Activated naive CD4-positive, alpha-beta T cell treated with anti-CD3 and anti-CD28 coated beads, Interleukin-2, amount 50 U/mL, for 72 hours (primary cell): Measurements from ENCODE around the gene FAM83G. TPM values are rescaled to one million over a fixed set of nuclear protein-coding genes. Genes with fewer than 3 reads are reported as not detected.

Source experiments
- ATAC-seq, 2 donors: fragments of 150-1000 bp; cut with Tn5 transposase; 2 replicates each; pipeline ENCODE4 v1.10.0; 2021; ENCODE audit warnings: mild to moderate bottlenecking in 2 of 2, moderate library complexity in 2 of 2
- DNase-seq, 2 donors: peaks; one replicate each; pipeline ENCODE4 v3.0.0; 2021 to 2022; ENCODE audit warnings: low spot score in 2 of 2
- H3K27ac Mint-ChIP-seq, 2 donors: one replicate each; pipeline ENCODE4 v1.8.0; 2022; ENCODE audit warnings: mild to moderate bottlenecking in 2 of 2, mixed read lengths in 2 of 2
- H3K36me3 Mint-ChIP-seq, 2 donors: one replicate each; pipeline ENCODE4 v1.8.0; 2022; ENCODE audit warnings: mixed read lengths in 2 of 2
- H3K9me3 Mint-ChIP-seq, 2 donors: one replicate each; pipeline ENCODE4 v1.8.0; 2022; ENCODE audit warnings: mixed read lengths in 2 of 2
- total RNA-seq, 2 donors: library from RNA; stranded (reverse); gene quantifications; one replicate each; pipeline ENCODE4 v1.2.3, GENCODE V29; 2022

Gene FAM83G
- total RNA-seq, 2 donors from 2014 or later = 9.4 to 13.7 TPM

DNA sequence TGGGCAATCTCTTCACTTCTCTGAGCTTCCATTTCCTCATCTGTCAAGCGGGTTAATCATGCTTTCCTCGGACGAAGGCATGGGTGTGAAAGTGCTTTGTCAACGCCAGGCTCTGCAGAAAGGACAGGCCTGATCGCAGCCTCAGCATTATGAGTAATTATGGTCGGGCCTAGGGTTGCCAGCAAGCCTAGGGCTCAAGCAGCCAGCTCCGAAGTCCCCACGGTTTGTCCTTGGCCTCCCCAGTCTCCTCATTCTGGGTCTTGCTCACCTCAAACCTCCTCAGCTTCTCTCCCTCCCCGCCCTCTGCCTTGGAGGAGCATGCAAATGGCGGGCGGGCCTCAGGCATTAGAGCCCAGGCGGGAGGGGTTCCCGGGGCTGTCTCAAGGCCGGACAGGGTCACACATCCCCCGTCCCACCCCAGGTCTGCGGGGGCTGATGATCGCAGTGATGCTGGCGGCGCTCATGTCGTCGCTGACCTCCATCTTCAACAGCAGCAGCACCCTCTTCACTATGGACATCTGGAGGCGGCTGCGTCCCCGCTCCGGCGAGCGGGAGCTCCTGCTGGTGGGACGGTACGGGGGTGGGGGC, 10.2 kb upstream of the FAM83G start:
- Mint-ChIP-seq H3K27ac (no peak overlapping the region), H3K9me3 (no peaks in the 10 kb centered on the region), H3K36me3 (no peaks in the 10 kb centered on the region)
- no peak for ATAC-seq
- no peak for DNase-seq

DNA sequence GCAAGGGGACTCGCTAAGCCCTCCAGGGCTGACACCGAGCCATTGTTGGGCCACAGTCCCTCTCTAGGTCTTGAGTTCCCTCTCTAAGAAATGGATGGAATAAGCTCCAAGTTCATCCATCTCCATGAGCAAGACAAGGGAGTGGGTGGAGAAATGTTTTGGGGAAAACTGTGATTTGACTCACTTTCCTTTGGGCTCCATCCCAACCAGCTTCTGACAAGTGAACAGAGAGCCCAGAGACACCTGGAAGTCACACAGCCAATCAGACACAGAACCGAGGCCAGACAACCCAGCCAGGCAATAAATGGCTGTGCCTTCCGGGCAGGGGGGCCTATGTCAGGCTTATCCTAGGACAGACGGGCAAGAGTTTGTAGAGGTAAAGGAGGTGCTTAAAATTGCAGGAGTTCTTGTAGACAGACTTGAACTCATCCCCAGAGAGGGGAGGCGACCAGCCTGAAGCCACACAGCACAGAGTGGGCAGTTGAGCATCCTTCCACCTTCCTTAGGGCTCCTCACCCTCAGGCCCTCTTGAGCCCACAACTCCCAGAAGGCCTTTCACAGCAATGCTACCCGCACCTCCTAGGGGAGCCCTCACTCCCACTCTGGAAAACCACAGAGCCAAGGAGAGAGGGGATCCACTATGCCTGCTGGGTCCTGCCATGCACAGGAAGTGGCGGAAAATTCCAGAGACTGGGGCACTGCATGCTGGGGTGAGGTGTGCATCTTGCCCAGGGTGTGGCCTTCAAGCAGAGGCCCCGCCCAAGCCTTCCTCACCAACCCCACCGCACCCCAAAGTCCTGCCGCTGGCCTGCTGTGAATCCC, 9.5 kb upstream of the FAM83G start:
- no peaks in the 10 kb centered on the region for H3K36me3 Mint-ChIP-seq
- no peak overlapping the region for H3K27ac Mint-ChIP-seq
- ATAC-seq (no peak), DNase-seq (no peak)
- no peaks in the 10 kb centered on the region for H3K9me3 Mint-ChIP-seq

DNA sequence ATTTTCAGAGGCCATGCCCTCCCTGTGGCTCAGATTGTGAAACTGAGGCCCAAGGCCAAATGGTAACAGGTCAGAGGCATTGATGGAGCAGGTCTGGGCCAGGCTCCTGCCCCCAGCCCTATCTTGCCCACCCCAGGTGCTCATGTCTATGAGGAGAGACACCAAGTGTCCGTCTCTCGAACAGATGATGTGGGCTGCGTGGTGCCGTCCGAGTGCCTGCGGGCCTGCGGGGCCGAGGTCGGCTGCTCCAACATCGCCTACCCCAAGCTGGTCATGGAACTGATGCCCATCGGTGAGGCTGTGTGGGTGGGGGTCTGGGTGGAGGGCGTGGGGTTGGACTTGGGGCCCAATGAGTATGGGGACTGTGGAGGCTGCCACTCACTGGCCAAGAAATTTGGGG, 8.7 kb upstream of the FAM83G start:
- DNase-seq (no peak), ATAC-seq (no peak)
- H3K36me3 Mint-ChIP-seq = no peaks in the 10 kb centered on the region
- H3K27ac Mint-ChIP-seq = no peak overlapping the region
- no peaks in the 10 kb centered on the region for H3K9me3 Mint-ChIP-seq

DNA sequence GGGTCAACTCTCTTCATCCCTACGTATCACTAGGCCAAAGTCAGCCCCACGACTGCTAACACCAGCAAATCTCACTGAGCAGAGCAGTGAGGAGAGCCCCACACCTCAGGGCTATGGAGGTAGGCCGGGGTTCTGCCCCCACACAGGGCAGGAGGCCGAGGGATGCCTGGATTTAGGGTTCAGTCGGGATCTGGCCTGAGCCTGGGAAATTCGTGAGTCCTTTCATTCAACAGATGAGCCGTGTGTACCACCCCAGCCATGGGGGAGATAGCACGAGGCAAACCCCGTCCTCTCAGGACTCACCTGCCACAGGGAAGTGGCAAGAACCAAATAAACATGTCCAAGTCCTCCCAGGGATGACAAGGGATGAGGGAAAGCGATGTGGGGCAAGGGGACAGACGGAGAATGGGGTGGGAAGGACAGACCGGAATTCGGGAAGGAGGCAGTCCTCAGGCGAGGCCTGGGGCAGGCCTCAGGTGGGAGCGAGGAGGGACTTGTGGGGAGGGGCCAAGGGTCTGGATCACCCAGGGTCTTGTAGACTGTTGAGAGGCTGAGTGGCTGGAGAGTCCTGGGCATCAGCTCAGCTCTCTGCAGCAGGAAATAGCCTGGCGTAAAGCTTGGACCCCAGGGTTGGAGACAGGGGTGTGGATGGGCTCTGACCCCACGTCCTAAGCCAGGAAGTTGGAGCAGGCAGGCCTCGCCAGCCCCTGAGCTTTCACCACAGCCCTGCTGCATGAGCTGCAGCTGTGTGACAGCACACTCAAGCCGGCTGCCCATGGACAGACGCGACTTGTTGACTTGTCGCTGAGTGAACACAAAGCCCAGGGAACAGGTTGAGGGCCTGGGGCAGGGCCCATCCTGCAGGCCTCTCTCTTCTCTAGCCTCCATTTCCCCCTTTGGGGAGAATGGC, 7.9 kb upstream of the FAM83G start:
- DNase-seq (no peak), ATAC-seq (no peak)
- Mint-ChIP-seq H3K36me3 (no peaks in the 10 kb centered on the region), H3K27ac (peak overlapping the region in 1 of 2 donors; percentile 11), H3K9me3 (no peaks in the 10 kb centered on the region)

DNA sequence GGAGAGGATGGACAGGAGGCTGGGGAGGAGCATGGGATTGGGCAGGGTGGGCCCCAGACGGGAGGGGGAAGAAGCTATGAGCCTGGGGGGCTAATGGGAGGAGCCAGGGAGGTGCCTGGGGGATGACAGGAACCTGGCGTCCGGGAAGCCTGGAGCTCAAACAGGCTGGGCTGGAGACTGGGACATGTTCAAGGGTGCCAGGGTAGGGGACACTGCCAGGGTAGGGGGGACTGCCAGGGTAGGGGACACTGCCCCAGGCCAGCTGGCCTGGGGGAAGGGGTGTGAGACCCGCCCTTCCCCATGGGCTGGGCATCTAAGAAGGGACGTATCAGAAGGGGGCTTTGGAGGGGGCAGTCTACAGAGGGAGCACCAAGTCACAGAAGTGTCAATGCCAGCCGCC, 7.0 kb upstream of the FAM83G start:
- no peak for DNase-seq
- ATAC-seq = no peak
- Mint-ChIP-seq H3K27ac (peak overlapping the region in 1 of 2 donors; percentile 38), H3K36me3 (no peaks in the 10 kb centered on the region), H3K9me3 (no peaks in the 10 kb centered on the region)

DNA sequence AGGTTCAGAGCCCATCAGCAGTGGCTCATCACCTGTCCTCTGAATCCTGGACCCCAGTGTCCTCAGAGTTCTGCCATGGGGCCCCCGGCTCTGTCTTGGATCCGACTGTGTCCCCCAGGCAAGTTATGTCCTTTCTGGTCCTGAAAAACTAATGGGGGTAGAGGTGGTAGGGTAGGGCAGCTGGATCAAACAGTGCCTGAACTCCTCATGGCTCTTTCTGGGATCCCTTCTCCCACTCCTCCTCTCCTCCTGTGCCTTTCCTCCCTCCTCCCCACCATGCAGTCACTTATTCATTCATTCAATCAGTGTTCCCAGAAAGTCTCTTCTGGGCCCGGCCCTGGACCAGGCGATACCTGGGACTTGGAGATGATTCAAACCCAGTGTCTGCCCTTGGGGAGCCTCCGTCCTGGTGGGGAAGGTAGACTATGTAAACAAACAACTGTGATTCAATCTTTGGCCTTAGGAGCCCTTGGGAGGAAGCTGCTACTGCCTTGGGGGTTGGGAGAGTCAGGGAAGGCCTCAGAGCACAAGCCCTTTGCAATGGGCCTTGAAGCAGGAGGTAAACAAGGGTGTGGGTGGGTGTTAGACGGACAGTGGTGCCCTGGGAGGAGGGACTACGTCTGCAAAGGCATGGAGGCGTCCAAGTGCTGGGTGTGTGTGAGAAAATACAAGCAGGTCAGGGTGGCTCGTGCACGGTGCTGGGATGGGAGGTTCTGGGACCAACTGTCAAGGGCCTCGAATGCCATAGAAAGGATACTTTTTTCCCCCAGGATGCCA, 6.4 kb upstream of the FAM83G start:
- DNase-seq = no peak
- H3K27ac Mint-ChIP-seq = peak overlapping the region in 1 of 2 donors; percentile 38
- H3K36me3 Mint-ChIP-seq = no peaks in the 10 kb centered on the region
- ATAC-seq = no peak
- H3K9me3 Mint-ChIP-seq = no peaks in the 10 kb centered on the region

DNA sequence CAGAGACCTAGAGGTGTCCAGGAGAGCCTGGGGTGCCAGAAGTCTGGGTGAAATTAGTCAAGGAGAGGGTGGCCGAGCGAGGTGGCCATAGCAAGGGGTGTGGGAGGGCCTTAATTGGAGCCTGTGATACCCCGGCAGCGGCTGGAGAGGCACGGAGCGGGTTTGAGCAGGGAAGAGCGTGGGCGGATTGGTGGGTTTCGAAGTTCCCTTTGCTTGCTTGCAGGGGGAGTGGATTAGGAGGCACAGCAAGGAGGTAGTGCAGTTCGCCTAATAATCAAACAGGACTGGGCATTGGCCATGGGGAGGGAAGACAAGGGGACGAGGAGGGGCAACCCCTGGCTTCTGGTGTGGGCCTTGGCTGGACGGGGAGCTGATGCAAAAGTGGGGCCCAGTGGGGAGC, 5.4 kb upstream of the FAM83G start:
- no peak for ATAC-seq
- Mint-ChIP-seq H3K9me3 (no peaks in the 10 kb centered on the region), H3K27ac (no peak overlapping the region), H3K36me3 (no peaks in the 10 kb centered on the region)
- no peak for DNase-seq

DNA sequence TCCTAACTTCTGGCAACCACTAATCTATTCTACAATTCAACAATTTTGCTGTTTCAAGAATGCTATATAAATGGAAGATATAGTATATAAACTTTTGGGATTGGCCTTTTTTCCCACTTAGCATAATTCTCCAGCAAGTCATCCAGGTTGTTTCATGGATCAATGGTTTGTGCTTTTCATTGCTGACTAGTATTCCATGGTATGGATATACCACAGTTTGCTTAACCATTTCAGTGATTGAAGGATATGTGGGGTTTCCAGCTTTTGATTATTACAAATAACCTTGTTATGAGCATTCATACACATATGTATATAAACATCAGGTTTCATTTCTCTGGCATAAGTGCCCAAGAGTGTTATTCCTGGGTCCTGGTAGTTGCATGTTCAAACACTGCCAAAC, 2.1 kb upstream of the FAM83G start:
- no peak for ATAC-seq

DNA sequence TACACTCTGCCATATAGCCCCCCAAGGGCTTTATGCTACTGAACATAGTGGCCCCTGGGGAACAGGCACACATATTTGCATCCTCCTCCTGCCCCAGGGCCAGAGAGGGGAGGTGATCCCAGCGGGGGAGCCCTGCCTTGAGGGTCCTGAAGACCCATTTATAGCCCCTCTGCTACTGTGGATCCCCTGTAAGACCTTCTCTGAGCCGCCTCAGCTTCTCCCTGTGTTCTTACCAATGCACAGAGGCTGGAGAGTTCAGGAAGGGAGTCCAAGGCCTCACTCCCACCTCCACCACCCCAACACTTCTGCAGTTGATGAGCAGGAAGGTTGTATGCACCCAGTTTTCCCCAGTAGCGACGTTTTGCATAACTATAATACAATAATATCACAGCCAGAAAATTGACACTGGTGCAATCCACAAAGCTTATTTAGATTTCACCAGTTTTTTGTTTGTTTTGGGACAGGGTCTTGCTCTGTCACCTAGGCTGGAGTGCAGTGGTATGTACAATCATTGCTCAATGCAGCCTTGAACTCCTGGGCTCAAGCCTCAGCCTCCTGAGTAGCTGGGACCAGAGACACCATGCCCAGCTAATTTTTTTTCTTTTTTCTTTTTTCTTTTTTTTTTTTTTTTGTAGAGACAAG, 1.3 kb upstream of the FAM83G start:
- ATAC-seq = no peak
- H3K27ac Mint-ChIP-seq = peak overlapping the region in 1 of 2 donors; percentile 67

More for the DNA sequence above, 2.1 kb upstream of the FAM83G start:
- H3K9me3 Mint-ChIP-seq = no peaks in the 10 kb centered on the region
- no peak overlapping the region for H3K27ac Mint-ChIP-seq
- peaks cover 7 to 9% of the 10 kb centered on the region in 2 donors for H3K36me3 Mint-ChIP-seq
- no peak for DNase-seq

DNA sequence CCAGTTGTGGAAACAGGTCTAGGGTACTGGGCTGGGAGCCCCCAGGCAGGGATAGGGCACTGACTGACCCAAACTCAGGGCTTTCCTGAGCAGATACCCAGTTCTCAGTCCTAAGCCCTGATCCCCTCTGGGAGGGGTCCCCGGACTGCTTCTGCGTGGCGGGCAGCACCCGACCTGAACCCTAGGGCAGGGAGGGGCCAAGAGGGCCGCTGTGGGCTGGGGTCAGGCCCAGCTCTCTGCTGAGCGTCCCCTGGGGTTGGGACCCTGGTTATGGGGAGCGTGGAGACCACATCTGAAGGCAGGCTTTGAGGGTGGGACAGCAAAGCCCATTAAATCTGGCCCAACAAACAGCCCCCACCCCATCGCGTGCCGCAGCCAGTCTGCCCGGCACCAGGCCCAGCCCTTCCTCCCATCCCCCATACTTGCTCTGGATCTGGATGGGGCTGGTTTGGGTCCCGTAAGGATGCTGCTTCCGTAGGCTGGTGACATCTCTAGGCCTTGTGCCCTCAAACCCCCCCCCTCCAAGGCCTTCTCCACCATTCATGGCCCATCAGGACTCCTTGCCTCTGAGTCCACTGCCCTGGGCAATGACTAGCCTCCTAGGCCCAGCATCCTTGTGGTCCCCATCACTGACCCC, 691 bp upstream of the FAM83G start:
- ATAC-seq (no peak), DNase-seq (no peak)
- H3K36me3 Mint-ChIP-seq = peaks cover 7 to 9% of the 10 kb centered on the region in 2 donors
- H3K27ac Mint-ChIP-seq = peak overlapping the region in 1 of 2 donors; percentile 67
- no peaks in the 10 kb centered on the region for H3K9me3 Mint-ChIP-seq

More for the DNA sequence above, 1.3 kb upstream of the FAM83G start:
- no peaks in the 10 kb centered on the region for H3K9me3 Mint-ChIP-seq
- DNase-seq = no peak
- peaks cover 7 to 9% of the 10 kb centered on the region in 2 donors for H3K36me3 Mint-ChIP-seq

DNA sequence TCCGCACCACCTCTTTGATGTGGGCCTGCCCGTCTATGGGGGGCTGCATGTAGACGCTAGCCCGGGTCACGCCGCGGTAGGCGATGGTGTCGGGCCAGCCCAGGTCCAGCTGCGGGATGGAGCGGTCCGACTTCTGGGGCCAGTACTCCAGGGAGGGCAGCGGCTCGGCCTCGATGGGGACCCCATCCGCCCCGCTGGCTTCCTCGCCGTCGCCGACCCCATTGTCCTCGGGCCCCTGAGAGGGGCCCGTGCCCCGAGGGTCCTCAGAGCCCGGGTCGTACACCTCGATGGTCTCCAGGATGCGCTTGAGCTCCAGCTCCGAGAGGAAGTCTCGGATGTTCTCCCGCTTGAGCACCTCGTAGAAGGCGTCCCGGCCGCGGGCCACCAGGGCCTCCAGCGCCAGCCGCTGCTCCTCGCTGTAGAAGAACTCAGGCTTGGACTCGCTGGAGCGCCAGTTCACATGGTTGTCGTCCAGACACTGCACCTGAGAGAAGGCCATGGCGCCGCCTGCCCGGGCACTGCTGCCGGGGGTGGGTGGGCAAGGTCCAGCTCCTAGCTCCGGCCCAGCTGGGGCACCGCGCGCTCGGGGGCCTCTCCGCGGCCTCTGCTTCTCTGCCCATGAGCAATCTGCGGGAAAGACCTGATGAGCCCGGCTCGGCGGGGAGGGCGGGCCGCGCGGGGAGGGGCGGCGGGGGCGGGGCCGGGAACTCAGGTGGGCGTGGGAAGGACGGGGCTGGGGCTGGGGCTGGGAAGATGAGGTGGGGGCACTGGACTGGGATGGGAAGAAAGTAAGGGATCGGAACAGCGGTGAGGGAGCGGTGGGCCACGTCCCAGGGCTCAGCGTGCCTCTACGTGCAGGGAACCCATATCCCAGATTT, 782 bp downstream of the FAM83G start:
- H3K36me3 Mint-ChIP-seq = peaks cover 7 to 9% of the 10 kb centered on the region in 2 donors
- DNase-seq (peak; percentile 41 to 69), ATAC-seq (peak; percentile 35 to 55)
- H3K27ac Mint-ChIP-seq = peak overlapping the region; percentile 80 to 87
- H3K9me3 Mint-ChIP-seq = no peaks in the 10 kb centered on the region

DNA sequence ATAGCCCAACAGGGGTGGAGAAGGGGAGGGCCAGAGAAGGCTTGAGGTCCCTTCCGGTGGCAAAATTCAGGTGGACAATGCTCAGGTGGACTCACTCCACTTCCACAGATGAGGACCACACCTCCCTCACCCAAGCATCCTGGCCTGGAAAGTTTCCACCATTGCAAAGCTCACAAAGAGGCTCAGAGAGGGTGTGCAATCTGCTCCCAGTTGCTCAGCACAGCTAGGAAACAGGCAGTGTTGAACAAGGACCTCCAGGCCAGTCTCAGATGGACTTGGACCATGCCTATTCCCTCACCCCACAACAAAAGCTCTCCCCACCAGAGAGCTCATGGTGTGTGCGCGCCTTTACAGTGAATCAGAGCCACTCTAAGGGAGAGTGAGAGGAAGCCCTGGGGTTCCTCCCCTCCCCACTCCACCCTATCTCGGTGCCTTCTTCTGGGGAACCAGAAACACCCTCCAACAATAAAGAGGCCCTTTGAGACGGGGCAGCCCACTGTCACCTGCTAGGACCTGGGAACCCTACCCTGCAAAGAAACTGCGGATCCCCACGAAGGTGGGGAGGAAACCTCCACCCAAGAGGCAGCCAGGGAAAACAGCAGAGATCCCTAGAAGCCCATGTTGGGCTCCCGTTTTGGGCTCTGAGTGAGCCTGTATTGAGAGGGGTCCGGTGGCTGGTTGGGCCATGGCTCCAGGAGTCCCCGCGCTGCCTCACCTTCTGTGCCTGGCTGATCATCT, 1.6 kb downstream of the FAM83G start:
- no peaks in the 10 kb centered on the region for H3K9me3 Mint-ChIP-seq
- no peak overlapping the region for H3K27ac Mint-ChIP-seq
- ATAC-seq (peak in 1 of 2 donors; percentile 11), DNase-seq (no peak)
- H3K36me3 Mint-ChIP-seq = peaks cover 7 to 9% of the 10 kb centered on the region in 2 donors

DNA sequence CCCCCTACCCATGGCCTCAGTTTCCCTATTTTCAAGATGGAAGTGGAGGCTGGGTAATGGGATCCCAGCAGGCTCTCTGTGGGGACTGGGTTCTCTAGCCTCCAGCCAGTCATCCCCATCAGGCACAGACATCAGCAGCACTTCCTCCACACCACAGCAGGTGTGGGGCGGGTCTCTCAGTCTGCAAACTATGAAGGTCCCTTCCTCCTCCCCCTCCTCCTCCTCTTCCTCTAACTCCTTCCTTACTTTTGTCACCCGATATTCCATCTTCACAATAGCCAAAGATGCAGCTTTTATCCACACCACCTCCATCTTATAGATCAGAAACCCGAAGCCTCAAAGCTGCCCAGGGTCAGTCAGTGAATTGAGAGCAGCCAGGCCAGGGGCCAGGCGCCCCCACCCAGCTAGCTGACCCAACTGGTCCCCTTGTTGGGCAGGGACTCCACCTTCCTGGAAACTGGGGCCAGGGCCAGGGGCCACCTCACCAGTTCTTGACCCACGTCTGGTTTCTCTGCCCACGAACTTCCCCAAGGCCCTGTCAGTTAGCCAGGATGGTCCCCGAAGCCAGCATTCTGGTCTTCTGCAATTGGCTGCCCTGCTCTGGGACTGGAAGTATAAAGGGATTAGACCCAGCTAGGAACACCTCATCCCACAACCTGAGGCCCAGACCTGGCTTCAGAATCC, 2.5 kb downstream of the FAM83G start:
- no peak for ATAC-seq
- Mint-ChIP-seq H3K36me3 (peaks cover 8 to 10% of the 10 kb centered on the region in 2 donors), H3K9me3 (no peaks in the 10 kb centered on the region), H3K27ac (peak overlapping the region in 1 of 2 donors; percentile 18)
- DNase-seq = no peak
